ENCODE data around the gene CNST. TPM values are rescaled to one million over a fixed set of nuclear protein-coding genes. Genes with fewer than 3 reads are reported as not detected.
A peak's percentile ranks its signal among the peaks of the same experiment; 100 is the strongest.
"Not testable (repeated sequence)": the region's sequence is repeated elsewhere in the genome, so short reads cannot be mapped to it uniquely, and the experiment has no call there.

The CNST gene
- polyA plus RNA-seq, 3 donors = 19.2 to 20.7 (median 19.9) TPM

- peak; percentile 87 for DNase-seq
These were observed 133.0 kb downstream of the CNST start for GRCh38 chr1:246699095-246699735.

GRCh38 chr1:246703581-246703980, 137.3 kb downstream of the CNST start:
- no peak for DNase-seq

- no peak for DNase-seq
These were observed 139.1 kb downstream of the CNST start for GRCh38 chr1:246705368-246705767.

GRCh38 chr1:246708166-246708565, 141.9 kb downstream of the CNST start:
- DNase-seq = no peak

GRCh38 chr1:246709196-246709595, 142.9 kb downstream of the CNST start:
- no peak for DNase-seq

GRCh38 chr1:246709835-246710234, 143.6 kb downstream of the CNST start:
- no peak for DNase-seq

GRCh38 chr1:246711548-246712003, 145.3 kb downstream of the CNST start:
- DNase-seq = no peak

GRCh38 chr1:246712428-246712827, 146.2 kb downstream of the CNST start:
- not testable (repeated sequence) for DNase-seq

Other genes starting within 250 kb of the CNST start
- gene SMYD3, start 59.2 kb upstream of the CNST start, polyA plus RNA-seq (ENCODE audit: insufficient read length in 3 of 3) = 10 to 100 TPM; 25.8 to 30.3 (median 26.1) TPM
- gene TFB2M, start 195 bp upstream of the CNST start, polyA plus RNA-seq (ENCODE audit: insufficient read length in 3 of 3) = 10 to 100 TPM; 19.3 to 20.9 (median 20.1) TPM
- 10 to 100 TPM; 55.1 to 56.5 (median 56.0) TPM for gene SCCPDH, start 158.0 kb downstream of the CNST start, polyA plus RNA-seq (ENCODE audit: insufficient read length in 3 of 3)

All from renal pelvis (tissue), 4 donors.